Endothelial cell of umbilical vein (primary cell): ENCODE results near the gene PSMC6.

ENCODE experiments used
- CTCF ChIP-seq, 2 donors: IDR thresholded peaks; 1 replicate in 1 of 2; 2 replicates in 1 of 2; pipeline ENCODE4 v1.5.1; 2011; ENCODE audit warnings: low read length in 2 of 2, mild to moderate bottlenecking in 2 of 2, moderate library complexity in 2 of 2, control low read depth in 1 of 2, inconsistent platforms in 1 of 2, low read depth in 1 of 2; ENCODE audit not compliant: insufficient read depth in 1 of 2; ENCODE audit errors: extremely low read depth in 1 of 2
- EZH2 ChIP-seq: IDR thresholded peaks from 2 replicates; pipeline ENCODE4 v1.6.1; 2012; ENCODE audit warnings: borderline replicate concordance, low read depth, mild to moderate bottlenecking, moderate library complexity, low read length, inconsistent platforms; ENCODE audit not compliant: severe bottlenecking
- FOS ChIP-seq: IDR thresholded peaks from 2 replicates; pipeline ENCODE4 v1.6.1; 2011; ENCODE audit warnings: mild to moderate bottlenecking, low read length, moderate library complexity, borderline replicate concordance; ENCODE audit not compliant: insufficient read depth
- GATA2 ChIP-seq: IDR thresholded peaks from 2 replicates; pipeline ENCODE4 v1.7.0; 2011; ENCODE audit warnings: low read depth, mild to moderate bottlenecking, moderate library complexity, mixed read lengths, low read length; ENCODE audit not compliant: insufficient read length, insufficient read depth
- JUN ChIP-seq: IDR thresholded peaks from 2 replicates; pipeline ENCODE4 v1.6.1; 2011; ENCODE audit warnings: borderline replicate concordance, low read depth; ENCODE audit not compliant: insufficient read length, insufficient read depth
- MYC ChIP-seq: IDR thresholded peaks from one replicate; pipeline ENCODE4 v1.6.1; 2011; ENCODE audit warnings: mild to moderate bottlenecking, low read depth, low read length
- POLR2A ChIP-seq: IDR thresholded peaks from 2 replicates; pipeline ENCODE4 v1.6.1; 2012; ENCODE audit warnings: low read depth, mild to moderate bottlenecking, control low read depth, low read length
- POLR2AphosphoS5 ChIP-seq: IDR thresholded peaks from 2 replicates; pipeline ENCODE4 v1.6.1; 2012; ENCODE audit warnings: low read depth, mild to moderate bottlenecking, control low read depth, low read length, moderate library complexity; ENCODE audit not compliant: insufficient read depth
- TF ChIP-seq, protein P1 (sequence below): IDR thresholded peaks from 2 replicates; pipeline ENCODE4 v1.6.1; 2011; ENCODE audit not compliant: insufficient read depth, insufficient read length

DNA sequence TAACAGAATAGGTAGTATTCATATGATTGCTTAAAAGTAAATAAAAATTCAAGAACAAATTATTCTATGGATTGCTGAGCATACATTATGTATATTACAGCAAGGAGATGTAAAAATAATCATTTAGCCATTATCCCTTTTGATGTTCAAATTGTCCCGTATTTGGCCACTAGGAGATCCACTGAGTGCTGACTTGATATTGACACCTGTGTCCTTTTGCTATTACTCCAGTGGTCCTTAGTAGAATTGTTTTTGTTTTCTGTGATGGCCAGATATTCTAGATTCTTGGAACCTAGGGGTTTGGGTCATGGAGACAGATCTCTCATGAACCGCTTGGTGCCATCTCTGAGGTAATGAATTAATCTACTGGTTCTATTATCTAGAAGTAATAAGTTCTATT, 28.4 kb upstream of the PSMC6 start:
- TF ChIP-seq CTCF (IDR thresholded peaks at IDR 0.05; ENCODE audit: extremely low read depth in 1 of 2, insufficient read depth in 1 of 2, low read depth in 1 of 2, low read length in 2 of 2) (peak in 1 of 2 donors; percentile 32), FOS (no peak), EZH2 (no peak), POLR2AphosphoS5 (no peak), MYC (no peak), POLR2A (no peak), GATA2 (no peak), JUN (no peak)
- TF ChIP-seq, protein P1, sequence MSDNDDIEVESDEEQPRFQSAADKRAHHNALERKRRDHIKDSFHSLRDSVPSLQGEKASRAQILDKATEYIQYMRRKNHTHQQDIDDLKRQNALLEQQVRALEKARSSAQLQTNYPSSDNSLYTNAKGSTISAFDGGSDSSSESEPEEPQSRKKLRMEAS: no peak
